Stimulated activated CD8-positive, alpha-beta memory T cell treated with anti-CD3 and anti-CD28 coated beads, Interleukin-4, amount 100 ng/mL, for 24 hours (primary cell): ENCODE measurements around the gene MAN2B2.
"Not testable (repeated sequence)": the region's sequence is repeated elsewhere in the genome, so short reads cannot be mapped to it uniquely, and the experiment has no call there.

ENCODE experiments used
- DNase-seq: peaks from one replicate; pipeline ENCODE4 v3.0.0-alpha.2; 2020; ENCODE audit warnings: low read depth

The MAN2B2 gene

DNA sequence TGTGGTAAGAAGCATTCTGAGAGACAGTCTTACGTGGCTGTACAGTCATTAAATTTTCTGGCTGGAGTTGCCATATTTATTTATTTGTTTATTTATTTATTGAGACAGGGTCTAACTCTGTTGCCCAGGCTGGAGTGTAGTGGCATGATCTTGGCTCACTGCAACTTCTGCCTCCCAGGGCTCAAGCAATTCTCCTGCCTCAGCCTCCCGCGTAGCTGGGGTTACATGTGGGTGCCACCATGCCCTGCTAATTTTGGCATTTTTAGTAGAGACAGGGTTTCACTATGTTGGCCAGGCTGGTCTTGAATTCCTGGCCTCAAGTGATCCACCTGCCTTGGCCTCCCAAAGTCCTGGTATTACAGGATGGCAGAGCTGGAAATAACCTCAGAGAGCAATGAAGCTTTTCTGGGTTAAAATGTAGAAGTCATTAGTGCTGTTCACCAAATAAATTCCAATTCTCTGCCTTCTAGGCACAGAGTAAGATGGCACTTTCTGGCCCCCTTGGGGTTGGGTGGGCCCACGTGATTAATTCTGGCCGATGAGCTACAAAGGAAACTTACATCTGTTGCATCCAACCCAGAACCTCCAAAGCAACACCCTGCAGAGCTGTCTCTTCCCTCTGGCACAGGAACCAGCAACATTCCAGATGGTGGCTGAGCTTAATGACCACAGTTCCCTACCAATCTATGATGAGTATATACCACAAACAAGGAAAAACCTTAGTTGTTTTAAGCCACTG, 70.0 kb downstream of the MAN2B2 start:
- DNase-seq, result no peak

GRCh38 chr4:6647169-6647568, 72.2 kb downstream of the MAN2B2 start:
- no peak for DNase-seq

DNA sequence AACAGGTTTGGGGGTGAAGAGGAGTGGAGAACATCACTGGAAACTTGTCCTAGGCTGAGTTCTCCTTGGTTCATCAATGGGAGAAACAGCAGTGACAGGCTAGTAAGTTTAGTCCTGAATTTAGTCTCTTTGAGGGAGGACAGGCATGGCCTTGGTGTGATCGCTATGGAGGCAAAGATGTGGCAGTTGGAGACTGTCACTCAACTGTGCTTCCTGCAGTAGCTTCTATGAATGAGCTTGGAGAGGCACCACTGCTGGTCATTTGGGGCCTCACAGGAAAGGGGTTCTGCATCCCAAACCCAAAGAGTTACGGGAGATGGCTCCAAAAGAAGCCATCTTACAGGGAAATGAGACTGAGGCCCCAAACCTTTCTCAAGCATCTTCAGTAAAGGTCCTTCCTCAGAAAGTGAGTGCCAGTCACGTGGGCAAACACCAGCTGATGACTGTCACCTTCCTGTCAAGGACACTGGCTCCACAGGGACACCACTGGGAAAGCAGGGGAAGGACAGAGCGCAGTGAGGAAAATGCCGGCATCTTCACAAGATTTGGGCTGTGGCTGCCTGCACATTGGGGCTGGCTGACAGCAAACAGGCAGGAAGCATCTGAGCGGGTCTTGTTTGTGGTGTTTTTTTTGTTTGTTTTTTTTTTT, 72.7 kb downstream of the MAN2B2 start:
- no peak for DNase-seq

- no peak for DNase-seq
Observed at GRCh38 chr4:6649216-6649615, 74.2 kb downstream of the MAN2B2 start.

GRCh38 chr4:6654211-6654610, 79.2 kb downstream of the MAN2B2 start:
- not testable (repeated sequence) for DNase-seq

DNA sequence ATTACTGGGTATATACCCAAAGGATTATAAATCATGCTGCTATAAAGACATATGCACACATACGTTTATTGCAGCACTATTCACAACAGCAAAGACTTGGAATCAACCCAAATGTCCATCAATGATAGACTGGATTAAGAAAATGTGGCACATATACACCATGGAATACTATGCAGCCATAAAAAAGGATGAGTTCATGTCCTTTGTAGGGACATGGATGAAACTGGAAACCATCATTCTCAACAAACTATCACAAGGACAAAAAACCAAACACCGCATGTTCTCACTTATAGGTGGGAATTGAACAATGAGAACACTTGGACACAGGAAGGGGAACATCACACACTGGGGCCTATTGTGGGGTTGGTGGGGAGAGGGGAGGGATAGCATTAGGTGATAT, 80.3 kb downstream of the MAN2B2 start:
- not testable (repeated sequence) for DNase-seq

GRCh38 chr4:6655924-6656323, 80.9 kb downstream of the MAN2B2 start:
- no peak for DNase-seq

GRCh38 chr4:6657242-6658208, 82.5 kb downstream of the MAN2B2 start:
- no peak for DNase-seq

- no peak for DNase-seq
Observed at GRCh38 chr4:6658209-6658595, 83.2 kb downstream of the MAN2B2 start.

DNA sequence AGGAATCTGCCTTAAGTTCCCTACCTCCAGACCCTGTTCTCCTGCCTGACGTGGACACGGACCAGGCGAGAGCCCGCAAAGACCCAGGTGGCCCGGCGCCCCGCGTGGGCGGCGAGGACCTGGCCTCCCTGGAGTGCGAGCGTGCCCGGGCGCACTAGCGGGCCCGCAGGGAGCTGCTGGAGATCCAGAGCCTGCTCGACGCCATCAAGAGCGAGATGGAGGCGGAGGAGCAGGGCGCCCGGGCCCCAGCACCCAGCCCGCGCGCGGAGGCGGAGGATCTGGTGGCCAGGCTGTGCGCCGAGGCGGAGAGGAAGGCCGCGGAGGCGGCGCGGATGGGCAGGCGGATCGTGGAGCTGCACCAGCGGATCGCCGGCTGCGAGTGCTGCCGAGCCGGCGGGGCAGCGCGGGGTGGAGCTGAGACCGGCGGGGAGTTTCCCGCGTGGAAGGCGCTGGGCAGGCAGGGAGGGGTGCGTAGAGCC, 83.6 kb downstream of the MAN2B2 start:
- peak; percentile 35 for DNase-seq

- no peak for DNase-seq
Observed at GRCh38 chr4:6659897-6660296, 84.9 kb downstream of the MAN2B2 start.

DNA sequence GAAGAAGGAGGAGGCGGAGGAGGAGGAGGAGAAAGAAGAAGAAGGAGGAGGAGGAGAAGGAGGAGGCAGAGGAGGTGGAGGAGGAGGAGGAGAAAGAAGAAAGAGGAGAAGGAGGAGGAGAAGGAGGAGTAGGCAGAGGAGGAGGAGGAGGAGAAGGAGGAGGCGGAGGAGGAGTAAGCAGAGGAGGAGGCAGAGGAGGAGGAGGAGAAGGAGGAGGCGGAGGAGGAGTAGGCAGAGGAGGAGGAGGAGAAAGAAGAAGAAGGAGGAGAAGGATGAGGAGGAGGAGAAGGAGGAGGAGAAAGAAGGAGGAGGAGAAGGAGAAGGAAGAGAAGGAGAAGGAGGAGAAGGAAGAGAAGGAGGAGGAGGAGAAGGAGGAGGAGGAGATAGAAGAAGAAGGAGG, 85.4 kb downstream of the MAN2B2 start:
- DNase-seq, result no peak

GRCh38 chr4:6662591-6662990, 87.6 kb downstream of the MAN2B2 start:
- DNase-seq, result no peak

DNA sequence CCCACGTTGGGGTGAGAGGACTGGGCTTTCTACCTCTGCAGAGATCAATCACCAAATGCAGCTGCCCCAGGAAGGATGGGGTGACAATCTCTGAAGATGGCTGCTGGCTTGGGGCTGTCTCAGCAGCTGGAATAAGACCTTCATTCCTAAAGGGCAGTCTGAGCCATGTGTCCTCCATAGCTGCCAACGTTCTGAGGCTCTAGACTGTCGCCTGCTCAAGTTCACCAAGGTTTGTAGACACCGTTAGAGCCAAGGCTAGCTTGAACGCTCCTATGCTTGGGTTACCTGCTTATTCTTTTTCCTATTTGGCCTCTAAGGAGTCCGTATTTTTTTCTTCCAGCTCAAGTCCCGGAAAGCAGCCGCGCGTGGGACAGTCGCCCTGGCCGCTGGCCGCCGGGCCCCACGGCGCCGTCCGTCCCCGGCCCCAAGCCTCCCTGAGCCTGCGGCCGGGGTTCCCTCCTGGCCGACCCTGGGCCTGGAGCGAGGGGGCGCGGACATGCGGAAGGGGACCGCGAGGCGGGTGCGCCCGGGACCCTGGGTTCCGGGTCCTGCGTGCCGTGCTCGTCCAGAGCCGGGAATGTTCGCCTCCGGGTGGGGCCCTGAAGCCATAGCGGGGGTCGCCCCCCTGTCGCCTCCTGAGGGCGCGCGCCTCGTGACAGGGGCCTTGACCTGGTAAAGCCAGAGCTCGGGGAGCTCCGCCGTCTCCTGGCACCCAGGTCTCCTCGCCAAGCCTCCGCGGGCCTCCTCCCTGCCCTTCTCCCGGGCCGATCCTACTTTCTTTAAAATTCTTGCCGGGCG, 88.8 kb downstream of the MAN2B2 start:
- DNase-seq, result no peak

- DNase-seq, result no peak
Observed at GRCh38 chr4:6665320-6665654, 90.3 kb downstream of the MAN2B2 start.

GRCh38 chr4:6668391-6668790, 93.4 kb downstream of the MAN2B2 start:
- DNase-seq, result no peak

DNA sequence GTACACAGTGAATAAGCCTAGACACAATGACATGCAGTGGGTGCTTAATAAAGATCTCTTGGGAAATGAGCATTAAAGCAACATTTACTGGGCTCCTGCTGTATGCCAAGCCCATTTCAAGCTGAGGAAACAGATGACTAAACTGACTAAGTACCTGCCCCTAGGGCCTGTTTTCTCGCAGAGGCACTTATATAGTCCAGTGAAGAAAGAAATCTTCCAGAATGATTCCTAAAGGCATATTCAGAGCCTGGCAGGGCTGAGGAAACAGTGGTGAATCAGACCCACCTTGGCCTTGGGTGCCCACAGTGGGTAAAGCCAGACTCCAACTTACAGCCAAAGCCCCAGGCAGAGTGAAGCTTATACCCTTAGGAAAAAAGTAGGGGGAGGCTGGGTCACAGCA, 96.7 kb downstream of the MAN2B2 start:
- DNase-seq, result no peak

DNA sequence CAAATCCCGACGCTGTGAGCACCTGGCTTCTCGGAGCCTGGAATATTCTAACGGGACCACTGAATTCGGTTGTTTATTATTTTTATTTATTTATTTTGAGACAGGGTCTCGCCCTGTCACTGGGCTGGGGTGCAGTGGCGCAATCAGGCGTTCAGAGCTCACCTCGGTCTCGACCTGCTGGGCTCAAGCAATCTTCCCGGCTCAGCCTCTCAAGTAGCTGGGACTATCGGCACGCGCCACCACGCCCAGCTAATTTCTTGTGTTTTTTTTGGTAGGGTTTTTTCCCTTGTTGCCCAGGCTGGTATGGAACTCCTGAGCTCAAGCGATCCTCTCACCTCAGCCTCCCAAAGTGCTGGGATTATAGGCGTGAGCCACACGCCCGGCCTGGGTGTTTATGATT, 97.1 kb downstream of the MAN2B2 start:
- no peak for DNase-seq

DNA sequence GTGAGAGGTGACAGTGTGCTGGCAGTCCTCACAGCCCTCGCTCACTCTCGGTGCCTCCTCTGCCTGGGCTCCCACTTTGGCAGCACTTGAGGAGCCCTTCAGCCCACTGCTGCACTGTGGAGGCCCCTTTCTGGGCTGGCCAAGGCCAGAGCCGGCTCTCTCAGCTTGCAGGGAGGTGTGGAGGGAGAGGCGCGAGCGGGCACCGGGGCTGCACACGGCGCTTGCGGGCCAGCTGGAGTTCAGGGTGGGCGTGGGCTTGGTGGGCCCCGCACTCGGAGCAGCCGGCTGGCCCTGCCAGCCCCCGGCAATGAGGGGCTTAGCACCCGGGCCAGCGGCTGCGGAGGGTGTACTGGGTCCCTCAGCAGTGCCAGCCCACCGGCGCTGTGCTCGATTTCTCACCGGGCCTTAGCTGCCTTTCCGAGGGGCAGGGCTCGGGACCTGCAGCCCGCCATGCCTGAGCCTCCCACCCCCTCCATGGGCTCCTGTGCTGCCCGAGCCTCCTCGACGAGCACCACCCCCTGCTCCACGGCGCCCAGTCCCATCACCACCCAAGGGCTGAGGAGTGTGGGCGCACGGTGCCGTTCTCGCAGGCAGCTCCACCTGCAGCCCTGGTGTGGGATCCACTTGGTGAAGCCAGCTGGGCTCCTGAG, 97.7 kb downstream of the MAN2B2 start:
- not testable (repeated sequence) for DNase-seq
